GM12865 (cell line): ENCODE data around the gene BCKDHB.

Source experiments
- DNase-seq: peaks from one replicate; pipeline ENCODE4 v3.0.0; 2010; ENCODE audit warnings: low read depth
- H3K4me3 ChIP-seq: 2 replicates; pipeline ENCODE4 v1.5.1; 2011; ENCODE audit warnings: mild to moderate bottlenecking, low read depth, low read length, control low read depth
- TF ChIP-seq, protein P1 (sequence below): IDR thresholded peaks from 2 replicates; pipeline ENCODE4 v1.5.1; 2011; ENCODE audit warnings: low read length, control low read depth, low read depth, inconsistent platforms; ENCODE audit not compliant: insufficient read depth; ENCODE audit errors: missing control alignments

The BCKDHB gene

DNA sequence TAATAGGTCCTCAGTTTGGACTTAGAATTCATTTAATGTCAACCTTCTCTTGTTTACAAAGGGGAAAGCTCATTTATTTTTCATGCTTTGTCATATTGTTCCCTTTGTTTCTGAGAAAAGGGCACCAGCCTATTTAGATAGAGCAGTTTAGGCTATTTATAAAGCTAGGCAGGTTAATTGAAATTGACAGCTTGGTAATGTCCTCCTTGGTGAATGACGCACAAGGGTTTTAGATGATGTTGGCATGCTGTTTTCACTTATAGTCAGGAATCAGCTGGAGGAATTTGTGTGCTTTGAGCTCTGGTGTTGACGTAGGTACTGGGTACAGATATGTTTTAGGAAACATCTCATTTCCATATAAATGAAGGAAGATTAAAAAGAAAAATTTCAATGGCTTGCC lies 45.2 kb downstream of the BCKDHB start:
- no peak overlapping the region for H3K4me3 ChIP-seq
- no peak for DNase-seq
- TF ChIP-seq, protein P1, sequence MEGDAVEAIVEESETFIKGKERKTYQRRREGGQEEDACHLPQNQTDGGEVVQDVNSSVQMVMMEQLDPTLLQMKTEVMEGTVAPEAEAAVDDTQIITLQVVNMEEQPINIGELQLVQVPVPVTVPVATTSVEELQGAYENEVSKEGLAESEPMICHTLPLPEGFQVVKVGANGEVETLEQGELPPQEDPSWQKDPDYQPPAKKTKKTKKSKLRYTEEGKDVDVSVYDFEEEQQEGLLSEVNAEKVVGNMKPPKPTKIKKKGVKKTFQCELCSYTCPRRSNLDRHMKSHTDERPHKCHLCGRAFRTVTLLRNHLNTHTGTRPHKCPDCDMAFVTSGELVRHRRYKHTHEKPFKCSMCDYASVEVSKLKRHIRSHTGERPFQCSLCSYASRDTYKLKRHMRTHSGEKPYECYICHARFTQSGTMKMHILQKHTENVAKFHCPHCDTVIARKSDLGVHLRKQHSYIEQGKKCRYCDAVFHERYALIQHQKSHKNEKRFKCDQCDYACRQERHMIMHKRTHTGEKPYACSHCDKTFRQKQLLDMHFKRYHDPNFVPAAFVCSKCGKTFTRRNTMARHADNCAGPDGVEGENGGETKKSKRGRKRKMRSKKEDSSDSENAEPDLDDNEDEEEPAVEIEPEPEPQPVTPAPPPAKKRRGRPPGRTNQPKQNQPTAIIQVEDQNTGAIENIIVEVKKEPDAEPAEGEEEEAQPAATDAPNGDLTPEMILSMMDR, result no peak

DNA sequence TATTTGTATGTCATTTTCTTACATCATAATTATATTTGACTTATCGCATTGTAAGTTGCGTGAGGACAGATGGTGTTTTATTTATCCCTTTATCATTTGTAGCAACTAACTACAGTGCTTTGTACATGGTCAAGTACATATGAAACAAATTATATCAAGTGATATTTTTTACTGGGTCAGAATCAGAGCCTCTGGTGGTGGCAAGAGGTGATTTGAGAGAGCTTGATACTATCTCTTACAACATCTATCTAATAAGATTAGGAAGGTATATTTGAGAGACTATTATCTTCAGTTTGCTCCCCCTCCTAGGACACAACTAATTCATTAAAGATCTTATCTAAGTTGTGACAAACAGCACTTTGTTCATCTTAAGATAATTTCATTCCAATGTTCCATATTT lies 47.7 kb downstream of the BCKDHB start:
- no peak for DNase-seq
- H3K4me3 ChIP-seq, result no peak overlapping the region
- TF ChIP-seq, protein P1, result no peak

DNA sequence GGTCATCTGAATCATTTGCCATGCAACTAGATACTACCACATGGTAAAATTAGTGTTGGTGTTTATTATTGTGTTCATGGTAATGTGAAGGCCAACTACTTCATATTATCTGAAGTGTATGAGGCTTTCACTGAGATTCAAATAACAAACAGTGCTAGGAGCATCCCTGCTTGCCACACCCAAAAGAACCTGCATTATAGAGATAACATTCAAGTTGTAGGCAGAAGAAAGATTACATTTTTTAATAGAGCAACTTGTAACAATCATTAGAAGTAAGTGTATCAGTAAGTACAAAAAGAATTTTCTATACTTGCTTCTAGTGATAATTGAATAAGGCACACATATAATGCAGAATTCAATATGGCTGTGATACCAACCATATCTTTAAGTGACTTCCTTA lies 49.8 kb downstream of the BCKDHB start:
- no peak overlapping the region for H3K4me3 ChIP-seq
- DNase-seq, result no peak
- TF ChIP-seq, protein P1, result no peak

DNA sequence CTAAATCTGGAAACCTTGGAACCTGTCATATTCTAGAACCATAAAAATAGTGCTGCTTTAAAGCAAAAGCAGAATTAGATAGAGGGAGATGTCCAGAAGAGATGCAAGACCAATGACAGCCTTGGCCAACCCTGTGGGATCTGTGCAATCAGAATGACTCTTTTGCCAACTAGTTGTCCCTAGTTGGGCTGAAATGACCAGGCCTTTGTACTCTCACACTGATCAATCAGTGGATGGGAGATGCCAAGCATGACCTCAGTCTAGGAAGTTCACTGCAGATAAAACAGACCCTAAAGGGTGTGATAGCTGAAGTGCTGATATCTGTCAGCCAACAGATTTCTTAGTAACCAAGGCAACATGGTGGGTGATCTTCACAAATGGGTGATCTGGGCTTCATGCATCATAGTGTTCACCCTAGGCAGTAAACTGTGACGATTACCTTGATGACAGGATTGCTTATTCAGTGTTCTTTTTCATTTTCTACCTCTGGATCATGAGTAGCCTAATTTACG lies 52.1 kb downstream of the BCKDHB start:
- H3K4me3 ChIP-seq, result no peak overlapping the region
- DNase-seq, result no peak
- TF ChIP-seq, protein P1, result no peak

DNA sequence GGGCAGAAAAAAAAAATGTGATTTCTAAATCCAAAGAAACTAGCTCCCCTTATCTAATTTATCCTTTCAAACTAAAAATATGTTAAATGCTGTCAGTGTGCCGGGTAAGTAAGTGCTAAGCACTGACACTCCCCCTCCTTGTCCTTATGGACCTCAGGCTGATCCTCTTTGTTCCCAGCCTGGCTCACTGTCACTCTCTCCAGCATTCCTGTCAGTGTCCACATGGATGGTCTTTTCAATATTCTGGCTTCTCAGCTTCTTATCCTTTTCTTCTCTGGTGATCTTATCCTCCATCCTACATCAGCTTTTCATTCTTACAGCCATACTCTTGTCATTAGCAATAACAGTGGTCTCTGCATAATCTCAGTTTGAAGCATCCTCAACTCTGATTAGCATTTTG lies 55.0 kb downstream of the BCKDHB start:
- DNase-seq, result no peak
- TF ChIP-seq, protein P1, result no peak
- no peak overlapping the region for H3K4me3 ChIP-seq

DNA sequence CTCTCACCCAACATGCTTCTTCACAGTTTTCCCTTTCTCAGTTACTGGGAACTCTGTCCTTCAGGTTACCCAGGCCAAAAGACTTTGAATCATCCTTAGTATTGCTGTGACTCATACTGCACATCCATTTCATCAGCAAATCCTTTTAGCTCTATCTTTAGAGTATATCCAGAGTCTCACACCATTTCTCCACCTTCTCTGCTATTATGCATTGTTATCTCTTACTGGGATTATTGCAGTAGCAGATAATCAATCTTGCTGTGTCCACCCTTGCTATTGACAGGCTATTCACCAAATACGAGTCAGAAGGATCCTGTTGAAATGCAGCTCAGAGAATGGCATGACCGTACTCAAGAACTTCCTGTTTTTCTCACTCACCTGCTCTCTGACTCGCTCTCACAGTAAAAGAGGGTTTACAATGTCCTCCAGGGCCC lies 57.3 kb downstream of the BCKDHB start:
- H3K4me3 ChIP-seq, result no peak overlapping the region
- DNase-seq, result peak; percentile 45
- TF ChIP-seq, protein P1, result no peak

DNA sequence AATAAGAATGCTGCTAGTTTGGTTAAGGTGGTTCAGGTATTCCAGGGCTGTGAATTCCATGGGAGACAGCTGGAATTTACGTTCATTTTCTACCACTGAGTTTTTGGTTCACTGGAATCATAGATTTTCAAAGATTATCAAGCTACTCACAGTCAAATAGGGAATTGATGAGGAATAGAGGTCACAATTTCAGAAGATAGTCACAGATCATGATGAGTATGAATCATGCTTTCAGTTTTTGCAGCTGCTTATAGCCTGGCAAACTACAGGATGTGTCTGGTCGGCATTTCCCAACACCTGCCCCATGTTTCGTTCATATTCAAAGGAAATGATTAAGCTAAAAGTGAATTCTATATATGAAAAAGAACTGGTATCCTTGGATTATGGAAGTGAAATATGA lies 58.7 kb downstream of the BCKDHB start:
- no peak overlapping the region; the same call in 1 of the 2 replicates for H3K4me3 ChIP-seq
- TF ChIP-seq, protein P1, result no peak
- DNase-seq, result peak; percentile 75
